HEK293 (cell line): ENCODE results near the gene GRIN2A.

Experiments used
- CTCF ChIA-PET: fragments of 350-600 bp; formaldehyde crosslinking; extraction: SDS; loops from one replicate; lab custom pipeline; 2021; ENCODE audit warnings: antibody characterized with exemption; lab: Yijun Ruan, JAX
- POLR2A ChIA-PET: fragments of 300-600 bp; formaldehyde crosslinking; extraction: SDS; loops from one replicate; lab custom pipeline; 2020; ENCODE audit warnings: antibody characterized with exemption, inconsistent platforms; lab: Yijun Ruan, JAX
- H3K27ac ChIP-seq: fragments of 200-500 bp; sonication (Bioruptor generic); 2 replicates; pipeline ENCODE4 v1.5.1; 2014; ENCODE audit warnings: low read depth, low read length, control low read depth, inconsistent platforms; ENCODE audit errors: extremely low read depth
- H3K36me3 ChIP-seq, 2 experiments: fragments of 200-500 bp in 1 of 2; sonication (Bioruptor generic) in 1 of 2; 1 replicate in 1 of 2; 2 replicates in 1 of 2; pipeline ENCODE4 v1.5.1; 2014 to 2017; ENCODE audit warnings: inconsistent platforms in 2 of 2, low read length in 2 of 2; ENCODE audit not compliant: control insufficient read depth in 2 of 2, insufficient read depth in 1 of 2
- H3K4me1 ChIP-seq: fragments of 200-500 bp; sonication (Bioruptor generic); 2 replicates; pipeline ENCODE4 v1.5.1; 2014; ENCODE audit warnings: mild to moderate bottlenecking, low read length, inconsistent platforms; ENCODE audit not compliant: control insufficient read depth, insufficient read depth
- H3K4me3 ChIP-seq: 2 replicates; pipeline ENCODE4 v1.5.1; 2011; ENCODE audit warnings: low read depth, mild to moderate bottlenecking, control low read depth, low read length, moderate library complexity
- H3K9me3 ChIP-seq: fragments of 200-500 bp; sonication (Bioruptor generic); 2 replicates; pipeline ENCODE4 v1.5.1; 2014; ENCODE audit warnings: low read depth, low read length, inconsistent platforms; ENCODE audit not compliant: control insufficient read depth, insufficient read depth
- KLF16 ChIP-seq: fragments of 450-650 bp; formaldehyde crosslinking; IDR thresholded peaks from 2 replicates; pipeline ENCODE4 v1.5.1; 2017; ENCODE audit warnings: missing biosample characterization, missing genetic modification characterization
- KLF17 ChIP-seq: fragments of 450-650 bp; formaldehyde crosslinking; IDR thresholded peaks from 2 replicates; pipeline ENCODE4 v1.5.1; 2016; ENCODE audit warnings: missing biosample characterization, missing genetic modification characterization
- OVOL3 ChIP-seq: fragments of 450-650 bp; formaldehyde crosslinking; IDR thresholded peaks from 2 replicates; pipeline ENCODE4 v1.5.1; 2016; ENCODE audit warnings: missing biosample characterization, missing genetic modification characterization
- PBX3 ChIP-seq: sonication (generic); formaldehyde crosslinking; IDR thresholded peaks from 2 replicates; pipeline ENCODE4 v1.8.1; 2022; ENCODE audit warnings: mild to moderate bottlenecking, moderate library complexity, missing genetic modification reagents
- RBAK ChIP-seq: fragments of 450-650 bp; formaldehyde crosslinking; IDR thresholded peaks from 2 replicates; pipeline ENCODE4 v1.5.1; 2016; ENCODE audit warnings: missing biosample characterization, missing genetic modification characterization
- WT1 ChIP-seq: fragments of 450-650 bp; formaldehyde crosslinking; IDR thresholded peaks from 2 replicates; pipeline ENCODE4 v1.5.1; 2016; ENCODE audit warnings: missing biosample characterization, missing genetic modification characterization
- ZBTB48 ChIP-seq: fragments of 450-650 bp; formaldehyde crosslinking; IDR thresholded peaks from 2 replicates; pipeline ENCODE4 v1.5.1; 2016; ENCODE audit warnings: missing biosample characterization, missing genetic modification characterization
- ZBTB49 ChIP-seq: fragments of 450-650 bp; formaldehyde crosslinking; IDR thresholded peaks from 2 replicates; pipeline ENCODE4 v1.5.1; 2016; ENCODE audit warnings: missing biosample characterization, missing genetic modification characterization, low read depth
- ZNF211 ChIP-seq: fragments of 450-650 bp; formaldehyde crosslinking; IDR thresholded peaks from 2 replicates; pipeline ENCODE4 v1.5.1; 2016; ENCODE audit warnings: low read depth, missing biosample characterization, missing genetic modification characterization
- ZNF221 ChIP-seq: fragments of 450-650 bp; formaldehyde crosslinking; IDR thresholded peaks from 2 replicates; pipeline ENCODE4 v1.5.1; 2017; ENCODE audit warnings: missing biosample characterization, missing genetic modification characterization, borderline replicate concordance
- ZNF239 ChIP-seq: fragments of 450-650 bp; formaldehyde crosslinking; IDR thresholded peaks from 2 replicates; pipeline ENCODE4 v1.5.1; 2016; ENCODE audit warnings: missing biosample characterization, missing genetic modification characterization
- ZNF292 ChIP-seq: fragments of 450-650 bp; formaldehyde crosslinking; IDR thresholded peaks from 2 replicates; pipeline ENCODE4 v1.5.1; 2016; ENCODE audit warnings: low read depth, missing biosample characterization, missing genetic modification characterization, borderline replicate concordance
- ZNF341 ChIP-seq: fragments of 450-650 bp; formaldehyde crosslinking; IDR thresholded peaks from 2 replicates; pipeline ENCODE4; 2016; ENCODE audit warnings: low read depth, missing biosample characterization, missing genetic modification characterization
- ZNF394 ChIP-seq: fragments of 450-650 bp; formaldehyde crosslinking; IDR thresholded peaks from 2 replicates; pipeline ENCODE4 v1.5.1; 2016; ENCODE audit warnings: missing biosample characterization, missing genetic modification characterization, mild to moderate bottlenecking, moderate library complexity, borderline replicate concordance
- ZNF521 ChIP-seq: fragments of 450-650 bp; formaldehyde crosslinking; IDR thresholded peaks from 2 replicates; pipeline ENCODE4 v1.5.1; 2017; ENCODE audit warnings: missing biosample characterization, mild to moderate bottlenecking, missing genetic modification characterization
- ZNF658 ChIP-seq: fragments of 450-650 bp; formaldehyde crosslinking; IDR thresholded peaks from 2 replicates; pipeline ENCODE4; 2016; ENCODE audit warnings: missing biosample characterization, missing genetic modification characterization
- ZNF677 ChIP-seq: fragments of 450-650 bp; IDR thresholded peaks from 2 replicates; pipeline ENCODE4 v1.5.0; 2018; ENCODE audit warnings: missing biosample characterization, mild to moderate bottlenecking, missing genetic modification characterization, moderate library complexity
- ZNF768 ChIP-seq: fragments of 450-650 bp; formaldehyde crosslinking; IDR thresholded peaks from 2 replicates; pipeline ENCODE4 v1.5.1; 2018; ENCODE audit warnings: missing biosample characterization, mild to moderate bottlenecking, missing genetic modification characterization
- ZNF785 ChIP-seq: fragments of 450-650 bp; formaldehyde crosslinking; IDR thresholded peaks from 2 replicates; pipeline ENCODE4 v1.5.1; 2016; ENCODE audit warnings: missing biosample characterization, missing genetic modification characterization
- ZNF830 ChIP-seq: fragments of 450-650 bp; IDR thresholded peaks from 2 replicates; pipeline ENCODE4 v1.5.0; 2018; ENCODE audit warnings: missing biosample characterization, missing genetic modification characterization, low read depth, mild to moderate bottlenecking, moderate library complexity
- TF ChIP-seq, protein P1 (sequence below): fragments of 450-650 bp; formaldehyde crosslinking; conservative IDR thresholded peaks from 2 replicates; pipeline ENCODE4 v1.5.1; 2016; ENCODE audit warnings: low read depth, missing biosample characterization, missing genetic modification characterization
- TF ChIP-seq, protein P2 (sequence below): fragments of 450-650 bp; formaldehyde crosslinking; optimal IDR thresholded peaks from 2 replicates; pipeline ENCODE3; 2016; ENCODE audit warnings: missing biosample characterization, mild to moderate bottlenecking, missing genetic modification characterization
- TF ChIP-seq, protein P3 (sequence below): fragments of 450-650 bp; formaldehyde crosslinking; IDR thresholded peaks from 2 replicates; pipeline ENCODE4 v1.5.1; 2017; ENCODE audit warnings: missing biosample characterization, missing genetic modification characterization

Gene GRIN2A

GRCh38 chr16:9921997-9922396, 260.2 kb downstream of the GRIN2A start:
- POLR2A ChIA-PET, result no interaction called here
- CTCF ChIA-PET, result no interaction called here
- no peaks in the 10 kb centered on the region for H3K4me1 ChIP-seq
- no peak overlapping the region for H3K27ac ChIP-seq
- TF ChIP-seq ZNF677 (tag by site-specific recombination), result no peak
- TF ChIP-seq, protein P1, sequence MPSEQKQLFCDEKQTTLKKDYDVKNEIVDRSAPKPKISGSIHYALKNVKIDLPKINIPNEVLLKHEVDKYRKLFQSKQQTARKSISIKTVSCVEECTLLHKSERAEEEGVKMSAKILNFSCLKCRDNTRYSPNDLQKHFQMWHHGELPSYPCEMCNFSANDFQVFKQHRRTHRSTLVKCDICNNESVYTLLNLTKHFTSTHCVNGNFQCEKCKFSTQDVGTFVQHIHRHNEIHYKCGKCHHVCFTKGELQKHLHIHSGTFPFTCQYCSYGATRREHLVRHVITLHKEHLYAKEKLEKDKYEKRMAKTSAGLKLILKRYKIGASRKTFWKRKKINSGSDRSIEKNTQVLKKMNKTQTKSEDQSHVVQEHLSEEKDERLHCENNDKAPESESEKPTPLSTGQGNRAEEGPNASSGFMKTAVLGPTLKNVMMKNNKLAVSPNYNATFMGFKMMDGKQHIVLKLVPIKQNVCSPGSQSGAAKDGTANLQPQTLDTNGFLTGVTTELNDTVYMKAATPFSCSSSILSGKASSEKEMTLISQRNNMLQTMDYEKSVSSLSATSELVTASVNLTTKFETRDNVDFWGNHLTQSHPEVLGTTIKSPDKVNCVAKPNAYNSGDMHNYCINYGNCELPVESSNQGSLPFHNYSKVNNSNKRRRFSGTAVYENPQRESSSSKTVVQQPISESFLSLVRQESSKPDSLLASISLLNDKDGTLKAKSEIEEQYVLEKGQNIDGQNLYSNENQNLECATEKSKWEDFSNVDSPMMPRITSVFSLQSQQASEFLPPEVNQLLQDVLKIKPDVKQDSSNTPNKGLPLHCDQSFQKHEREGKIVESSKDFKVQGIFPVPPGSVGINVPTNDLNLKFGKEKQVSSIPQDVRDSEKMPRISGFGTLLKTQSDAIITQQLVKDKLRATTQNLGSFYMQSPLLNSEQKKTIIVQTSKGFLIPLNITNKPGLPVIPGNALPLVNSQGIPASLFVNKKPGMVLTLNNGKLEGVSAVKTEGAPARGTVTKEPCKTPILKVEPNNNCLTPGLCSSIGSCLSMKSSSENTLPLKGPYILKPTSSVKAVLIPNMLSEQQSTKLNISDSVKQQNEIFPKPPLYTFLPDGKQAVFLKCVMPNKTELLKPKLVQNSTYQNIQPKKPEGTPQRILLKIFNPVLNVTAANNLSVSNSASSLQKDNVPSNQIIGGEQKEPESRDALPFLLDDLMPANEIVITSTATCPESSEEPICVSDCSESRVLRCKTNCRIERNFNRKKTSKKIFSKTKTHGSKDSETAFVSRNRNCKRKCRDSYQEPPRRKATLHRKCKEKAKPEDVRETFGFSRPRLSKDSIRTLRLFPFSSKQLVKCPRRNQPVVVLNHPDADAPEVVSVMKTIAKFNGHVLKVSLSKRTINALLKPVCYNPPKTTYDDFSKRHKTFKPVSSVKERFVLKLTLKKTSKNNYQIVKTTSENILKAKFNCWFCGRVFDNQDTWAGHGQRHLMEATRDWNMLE (tag by site-specific recombination), result no peak
- no peak for TF ChIP-seq ZNF785 (tag by site-specific recombination)
- no peak for TF ChIP-seq ZNF341 (tag by site-specific recombination)
- no peak for TF ChIP-seq OVOL3 (tag by site-specific recombination)
- TF ChIP-seq ZNF658, result no peak
- TF ChIP-seq, protein P2, sequence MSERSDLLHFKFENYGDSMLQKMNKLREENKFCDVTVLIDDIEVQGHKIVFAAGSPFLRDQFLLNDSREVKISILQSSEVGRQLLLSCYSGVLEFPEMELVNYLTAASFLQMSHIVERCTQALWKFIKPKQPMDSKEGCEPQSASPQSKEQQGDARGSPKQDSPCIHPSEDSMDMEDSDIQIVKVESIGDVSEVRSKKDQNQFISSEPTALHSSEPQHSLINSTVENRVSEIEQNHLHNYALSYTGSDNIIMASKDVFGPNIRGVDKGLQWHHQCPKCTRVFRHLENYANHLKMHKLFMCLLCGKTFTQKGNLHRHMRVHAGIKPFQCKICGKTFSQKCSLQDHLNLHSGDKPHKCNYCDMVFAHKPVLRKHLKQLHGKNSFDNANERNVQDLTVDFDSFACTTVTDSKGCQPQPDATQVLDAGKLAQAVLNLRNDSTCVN (tag by site-specific recombination), result no peak
- TF ChIP-seq ZNF521 (tag by site-specific recombination), result no peak
- TF ChIP-seq ZBTB48 (tag by site-specific recombination), result no peak
- TF ChIP-seq WT1, result no peak
- no peak for TF ChIP-seq ZNF394 (tag by site-specific recombination)
- TF ChIP-seq ZNF768 (tag by site-specific recombination), result no peak
- no peak for TF ChIP-seq ZNF221
- no peak for TF ChIP-seq ZBTB49 (tag by site-specific recombination)
- TF ChIP-seq ZNF239, result no peak
- no peak for TF ChIP-seq ZNF211
- no peak for TF ChIP-seq ZNF292 (tag by site-specific recombination)
- H3K36me3 ChIP-seq, result no peaks in the 10 kb centered on the region
- H3K9me3 ChIP-seq, result no peaks in the 10 kb centered on the region
- H3K4me3 ChIP-seq, result no peak overlapping the region

DNA sequence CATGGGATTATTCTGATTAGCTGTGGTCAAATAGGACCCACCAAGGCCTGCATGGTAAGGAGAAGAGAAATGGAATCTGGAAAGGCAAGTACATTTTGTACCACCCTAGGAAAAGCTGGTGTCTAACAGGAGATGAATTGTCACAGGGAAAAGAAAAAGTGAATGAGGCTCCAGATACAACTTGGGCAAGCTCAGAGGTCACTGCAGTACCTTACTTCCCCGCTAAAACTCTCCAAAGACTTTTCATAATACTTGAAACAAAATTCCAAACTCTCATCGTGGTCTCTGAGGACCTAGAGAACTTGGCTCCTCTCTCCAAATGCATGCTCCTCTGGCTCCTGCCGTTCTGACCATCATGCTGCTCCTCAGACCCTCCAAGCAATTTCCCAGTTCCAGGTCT, 262.8 kb downstream of the GRIN2A start:
- ChIA-PET POLR2A (no interaction called here), CTCF (no interaction called here)
- Histone ChIP-seq H3K4me3 (no peak overlapping the region), H3K4me1 (no peaks in the 10 kb centered on the region), H3K27ac (no peak overlapping the region), H3K9me3 (no peaks in the 10 kb centered on the region), H3K36me3 (no peaks in the 10 kb centered on the region)
- no peak for TF ChIP-seq KLF17 (tag by site-specific recombination)
- TF ChIP-seq PBX3 (CRISPR knock-in tag), result no peak
- TF ChIP-seq KLF16 (tag by site-specific recombination), result no peak
- TF ChIP-seq RBAK (tag by site-specific recombination), result no peak
- TF ChIP-seq, protein P3, sequence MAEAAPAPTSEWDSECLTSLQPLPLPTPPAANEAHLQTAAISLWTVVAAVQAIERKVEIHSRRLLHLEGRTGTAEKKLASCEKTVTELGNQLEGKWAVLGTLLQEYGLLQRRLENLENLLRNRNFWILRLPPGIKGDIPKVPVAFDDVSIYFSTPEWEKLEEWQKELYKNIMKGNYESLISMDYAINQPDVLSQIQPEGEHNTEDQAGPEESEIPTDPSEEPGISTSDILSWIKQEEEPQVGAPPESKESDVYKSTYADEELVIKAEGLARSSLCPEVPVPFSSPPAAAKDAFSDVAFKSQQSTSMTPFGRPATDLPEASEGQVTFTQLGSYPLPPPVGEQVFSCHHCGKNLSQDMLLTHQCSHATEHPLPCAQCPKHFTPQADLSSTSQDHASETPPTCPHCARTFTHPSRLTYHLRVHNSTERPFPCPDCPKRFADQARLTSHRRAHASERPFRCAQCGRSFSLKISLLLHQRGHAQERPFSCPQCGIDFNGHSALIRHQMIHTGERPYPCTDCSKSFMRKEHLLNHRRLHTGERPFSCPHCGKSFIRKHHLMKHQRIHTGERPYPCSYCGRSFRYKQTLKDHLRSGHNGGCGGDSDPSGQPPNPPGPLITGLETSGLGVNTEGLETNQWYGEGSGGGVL, result no peak
- no peak for TF ChIP-seq ZNF830
